Measurements from ENCODE around the gene FBN1.

DNA sequence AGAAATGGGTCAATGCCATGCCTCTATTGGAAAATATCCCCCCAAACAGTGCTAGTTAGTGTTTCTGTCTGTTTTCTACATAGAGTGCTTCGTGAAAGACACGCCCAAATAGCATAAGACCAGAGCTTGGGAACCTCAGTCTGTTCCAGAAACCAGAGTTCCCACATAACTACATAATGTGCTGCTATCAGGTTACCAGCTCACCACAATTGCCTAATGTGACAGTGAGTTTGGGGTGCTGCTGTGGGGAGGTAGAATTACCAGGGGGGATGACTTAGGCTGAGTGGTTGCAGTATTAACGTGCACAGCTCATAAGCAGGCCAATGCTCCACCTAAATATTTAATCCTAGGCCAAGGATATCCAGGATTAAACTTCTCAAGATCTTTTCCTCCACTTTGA, 275.0 kb downstream of the FBN1 start:
- TF ChIP-seq POLR2A (IDR thresholded peaks at IDR 0.05; ENCODE audit: low read length) (no peak), SREBF2 (IDR thresholded peaks at IDR 0.05) (no peak)
- TF ChIP-seq, protein P1, sequence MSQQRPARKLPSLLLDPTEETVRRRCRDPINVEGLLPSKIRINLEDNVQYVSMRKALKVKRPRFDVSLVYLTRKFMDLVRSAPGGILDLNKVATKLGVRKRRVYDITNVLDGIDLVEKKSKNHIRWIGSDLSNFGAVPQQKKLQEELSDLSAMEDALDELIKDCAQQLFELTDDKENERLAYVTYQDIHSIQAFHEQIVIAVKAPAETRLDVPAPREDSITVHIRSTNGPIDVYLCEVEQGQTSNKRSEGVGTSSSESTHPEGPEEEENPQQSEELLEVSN (IDR thresholded peaks at IDR 0.05; ENCODE audit: borderline replicate concordance, low read depth) = no peak
